Measurements from ENCODE around the gene TMEM167A. TPM values are rescaled to one million over a fixed set of nuclear protein-coding genes. Genes with fewer than 3 reads are reported as not detected.

TMEM167A gene
- total RNA-seq, 2 donors from 2014 or later, result 75.2 to 79.4 TPM

- no peak for ATAC-seq
These were observed 70.4 kb downstream of the TMEM167A start for GRCh38 chr5:83006683-83007283.

GRCh38 chr5:83003791-83004190 is 73.4 kb downstream of the TMEM167A start:
- intact Hi-C loops (cut with DNase I, micrococcal nuclease), result no loop called here
- ATAC-seq, result no peak

More at GRCh38 chr5:83006683-83007283, 70.4 kb downstream of the TMEM167A start:
- intact Hi-C loops (cut with DNase I, micrococcal nuclease), result no loop called here
- no peak for DNase-seq

More at GRCh38 chr5:83003791-83004190, 73.4 kb downstream of the TMEM167A start:
- DNase-seq, result no peak

Other genes with a start within 250 kb of the TMEM167A start
- 1 to 10 TPM; 5.7 to 7.8 TPM for gene XRCC4, start 153 bp upstream of the TMEM167A start, total RNA-seq